Measurements from ENCODE around the gene RAX2. TPM values are rescaled to one million over a fixed set of nuclear protein-coding genes. Genes with fewer than 3 reads are reported as not detected.

RAX2 gene
- total RNA-seq, 1 experiment from 2014 or later: not detected

GRCh38 chr19:3746371-3747056 lies 25.5 kb downstream of the RAX2 start:
- ATAC-seq (no peak), DNase-seq (ENCODE audit: low read depth, low spot score) (no peak)
- no peak overlapping the region for H3K27ac ChIP-seq (ENCODE audit: low read depth, low read length)
- H3K9me2 ChIP-seq (ENCODE audit: insufficient read depth): no peaks in the 10 kb centered on the region
- no peak overlapping the region for H3K4me2 ChIP-seq (ENCODE audit: low read length)
- H3K4me3 ChIP-seq (replicated peaks in 1 of 2; ENCODE audit: low read depth in 1 of 2, low read length in 2 of 2): no peak overlapping the region
- no peaks in the 10 kb centered on the region for H3K79me2 ChIP-seq (ENCODE audit: insufficient read depth, low read length)
- ChIA-PET POLR2A (no interaction called here), RAD21 (ENCODE audit: low non-redundant PET in 1 of 2, low total read pairs in 2 of 2, uncharacterized antibody in 2 of 2, unreplicated experiment in 2 of 2) (no interaction called here), CTCF (interaction anchor here (1.2 kb wide), 1 partner anchor 15 kb away, joined by 3 read pairs; the partner anchor contains the start of gene APBA3)
- no TSS peak for BruUV-seq (replicated peaks)
- H3K36me3 ChIP-seq (ENCODE audit: control insufficient read depth in 1 of 2, insufficient read depth in 2 of 2, low read length in 2 of 2): peaks cover 0 to 3% of the 10 kb centered on the region in 2 experiments; a peak in 2 of 4 replicates
- H2AFZ ChIP-seq (ENCODE audit: low read depth, low read length, poor library complexity, severe bottlenecking): no peak overlapping the region
- TF ChIP-seq MAX (IDR thresholded peaks at IDR 0.05) (no peak), FOSL1 (IDR thresholded peaks at IDR 0.05; ENCODE audit: low read depth) (no peak), CEBPB (IDR thresholded peaks at IDR 0.05; ENCODE audit: low read depth) (no peak), TCF7L2 (IDR thresholded peaks at IDR 0.05; ENCODE audit: borderline replicate concordance, extremely low read depth, insufficient read depth, insufficient read length) (no peak), POLR2AphosphoS5 (IDR thresholded peaks at IDR 0.05; ENCODE audit: low read depth, low read length) (no peak), ZFX (IDR thresholded peaks at IDR 0.05) (no peak), RAD21 (IDR thresholded peaks at IDR 0.05; ENCODE audit: low read depth) (no peak), EZH2phosphoT487 (IDR thresholded peaks at IDR 0.05; ENCODE audit: borderline replicate concordance) (no peak), ZNF274 (IDR thresholded peaks at IDR 0.05; ENCODE audit: low read depth, low read length) (no peak)
- TF ChIP-seq, protein P1, sequence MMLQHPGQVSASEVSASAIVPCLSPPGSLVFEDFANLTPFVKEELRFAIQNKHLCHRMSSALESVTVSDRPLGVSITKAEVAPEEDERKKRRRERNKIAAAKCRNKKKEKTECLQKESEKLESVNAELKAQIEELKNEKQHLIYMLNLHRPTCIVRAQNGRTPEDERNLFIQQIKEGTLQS (IDR thresholded peaks at IDR 0.05): no peak
- H3K27me3 ChIP-seq (ENCODE audit: insufficient read depth, low read length): no peaks in the 10 kb centered on the region
- no peaks in the 10 kb centered on the region for H3K9me3 ChIP-seq (ENCODE audit: control insufficient read depth in 1 of 2, insufficient read depth in 1 of 2, low read depth in 1 of 2, low read length in 2 of 2)
- H3K4me1 ChIP-seq (ENCODE audit: control insufficient read depth in 1 of 2, insufficient read depth in 2 of 2, low read length in 2 of 2): no peaks in the 10 kb centered on the region
- H3K9ac ChIP-seq (ENCODE audit: low read length): no peak overlapping the region
- no peaks in the 10 kb centered on the region for H4K20me1 ChIP-seq (ENCODE audit: insufficient read depth)
- intact Hi-C loops (cut with micrococcal nuclease): no loop called here

All from HCT116 (cell line).